Stomach smooth muscle (tissue), 2 donors: ENCODE measurements around the gene RRM1.
"Not testable (repeated sequence)": the region's sequence is repeated elsewhere in the genome, so short reads cannot be mapped to it uniquely, and the experiment has no call there.

ENCODE experiments used
- H3K27ac ChIP-seq: one replicate; pipeline ENCODE4 v1.7.0; 2013; ENCODE audit warnings: mild to moderate bottlenecking, low read length, inconsistent platforms
- H3K27me3 ChIP-seq, 2 donors: one replicate each; pipeline ENCODE4 v1.7.0; 2013; ENCODE audit warnings: low read length in 2 of 2; ENCODE audit not compliant: insufficient read depth in 2 of 2, control insufficient read depth in 1 of 2
- H3K36me3 ChIP-seq, 2 donors: one replicate each; pipeline ENCODE4 v1.7.0; 2013; ENCODE audit warnings: low read length in 2 of 2; ENCODE audit not compliant: control insufficient read depth in 2 of 2, insufficient read depth in 2 of 2
- H3K4me1 ChIP-seq: one replicate; pipeline ENCODE4 v1.7.0; 2013; ENCODE audit warnings: low read length; ENCODE audit not compliant: control insufficient read depth, insufficient read depth
- H3K4me3 ChIP-seq, 2 donors: one replicate each; pipeline ENCODE4 v1.7.0; 2013; ENCODE audit warnings: low read length in 2 of 2
- H3K9ac ChIP-seq, 2 donors: one replicate each; pipeline ENCODE4 v1.7.0; 2013; ENCODE audit warnings: low read length in 2 of 2, mild to moderate bottlenecking in 1 of 2
- H3K9me3 ChIP-seq, 2 donors: one replicate each; pipeline ENCODE4 v1.7.0; 2013; ENCODE audit warnings: low read length in 2 of 2; ENCODE audit not compliant: control insufficient read depth in 2 of 2
- donor health status: healthy.
- donor health status: Pancreatic carcinoma.

The RRM1 gene

GRCh38 chr11:4167758-4168157, 73.2 kb downstream of the RRM1 start:
- Histone ChIP-seq H3K4me3 (no peak overlapping the region), H3K9ac (no peak overlapping the region), H3K36me3 (no peaks in the 10 kb centered on the region), H3K27ac (no peak overlapping the region), H3K4me1 (no peaks in the 10 kb centered on the region), H3K9me3 (no peaks in the 10 kb centered on the region), H3K27me3 (no peaks in the 10 kb centered on the region)

GRCh38 chr11:4175620-4176350, 81.2 kb downstream of the RRM1 start:
- H3K36me3 ChIP-seq, H3K4me1 ChIP-seq, H3K9ac ChIP-seq, H3K4me3 ChIP-seq, H3K9me3 ChIP-seq, H3K27me3 ChIP-seq, H3K27ac ChIP-seq: not testable (repeated sequence)

DNA sequence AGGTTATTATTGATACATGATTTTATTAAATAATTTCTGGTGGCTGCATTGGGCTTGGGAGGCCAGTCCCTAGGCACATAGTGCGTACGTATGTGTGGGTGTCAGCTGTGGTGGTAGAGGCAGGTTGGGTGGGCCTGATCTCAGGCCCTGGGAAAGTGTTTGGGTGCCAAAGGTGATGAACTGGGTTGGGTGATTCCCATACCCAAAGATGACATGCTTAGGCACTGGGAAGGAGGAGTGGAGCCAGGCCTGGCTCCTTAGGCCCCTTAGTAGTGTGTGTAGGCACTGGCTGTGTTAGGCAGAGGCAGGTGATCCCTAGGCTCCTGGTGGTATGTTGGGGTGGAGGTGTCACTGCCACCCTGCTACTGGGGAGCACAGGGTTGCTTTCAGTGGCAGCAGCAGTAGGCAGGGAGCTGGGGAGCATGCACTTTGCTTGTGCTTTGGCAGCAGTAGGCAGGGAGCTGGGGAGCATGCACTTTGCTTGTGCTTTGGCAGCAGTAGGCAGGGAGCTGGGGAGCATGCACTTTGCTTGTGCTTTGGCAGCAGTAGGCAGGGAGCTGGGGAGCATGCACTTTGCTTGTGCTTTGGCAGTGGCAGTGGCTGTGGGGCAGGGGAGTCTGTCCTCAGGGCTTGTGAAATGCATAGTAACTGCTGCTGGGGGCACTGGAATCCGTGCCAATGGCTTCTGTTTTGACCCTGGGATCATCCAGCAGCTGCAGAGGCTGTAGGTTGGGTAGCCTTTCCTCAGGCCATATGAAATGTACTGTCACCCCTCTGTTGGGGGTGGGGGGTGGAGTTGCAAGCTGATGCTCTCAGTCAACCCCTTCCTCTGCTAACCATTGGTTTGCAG, 84.4 kb downstream of the RRM1 start:
- H3K9me3 ChIP-seq = no peaks in the 10 kb centered on the region
- no peak overlapping the region for H3K27ac ChIP-seq
- H3K4me3 ChIP-seq = no peak overlapping the region
- H3K27me3 ChIP-seq = no peaks in the 10 kb centered on the region
- no peak overlapping the region for H3K9ac ChIP-seq
- H3K4me1 ChIP-seq = no peaks in the 10 kb centered on the region
- H3K36me3 ChIP-seq = no peaks in the 10 kb centered on the region

GRCh38 chr11:4180441-4181183, 86.0 kb downstream of the RRM1 start:
- Histone ChIP-seq H3K27ac (no peak overlapping the region), H3K36me3 (no peaks in the 10 kb centered on the region), H3K9ac (no peak overlapping the region), H3K27me3 (no peaks in the 10 kb centered on the region), H3K9me3 (no peaks in the 10 kb centered on the region), H3K4me3 (no peak overlapping the region), H3K4me1 (peaks cover 2% of the 10 kb centered on the region)

- Histone ChIP-seq H3K27me3 (no peaks in the 10 kb centered on the region), H3K4me3 (no peak overlapping the region), H3K9me3 (no peaks in the 10 kb centered on the region), H3K36me3 (no peaks in the 10 kb centered on the region), H3K4me1 (peaks cover 4% of the 10 kb centered on the region), H3K27ac (no peak overlapping the region), H3K9ac (no peak overlapping the region)
Measured at GRCh38 chr11:4181782-4182721, 87.5 kb downstream of the RRM1 start.

DNA sequence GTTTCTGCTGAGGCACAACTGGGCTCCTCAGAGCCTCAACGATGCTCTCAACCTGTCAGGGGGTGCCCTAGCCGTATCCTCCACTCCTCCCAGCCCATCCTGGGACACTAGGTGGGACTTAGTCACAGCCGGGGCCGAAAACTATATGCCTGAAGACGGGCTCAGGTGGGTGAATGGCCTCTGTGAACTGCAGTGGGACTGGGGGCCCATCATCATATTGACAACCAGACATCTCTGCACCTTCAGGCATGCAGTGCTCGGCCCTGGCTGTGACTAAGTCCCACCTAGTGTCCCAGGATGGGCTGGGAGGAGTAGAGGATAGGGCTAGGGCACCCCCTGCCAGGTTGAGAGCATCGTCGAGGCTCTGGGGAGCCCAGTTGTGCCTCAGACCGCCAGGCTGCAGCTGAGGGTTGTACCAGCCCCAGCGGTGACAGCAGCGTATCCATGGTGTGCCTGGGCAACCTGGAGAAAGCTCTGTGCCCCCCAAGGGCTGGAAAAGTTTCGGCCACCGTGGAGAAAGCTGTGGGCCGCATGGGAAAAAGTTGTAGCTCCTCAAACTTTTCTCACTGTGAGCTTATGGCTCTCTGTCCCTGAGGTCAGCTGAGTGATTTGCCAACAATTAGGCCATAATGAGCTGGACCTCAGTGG, 88.9 kb downstream of the RRM1 start:
- Histone ChIP-seq H3K9ac (no peak overlapping the region), H3K9me3 (no peaks in the 10 kb centered on the region), H3K27me3 (no peaks in the 10 kb centered on the region), H3K27ac (no peak overlapping the region), H3K36me3 (no peaks in the 10 kb centered on the region), H3K4me3 (no peak overlapping the region), H3K4me1 (peaks cover 10% of the 10 kb centered on the region)

- Histone ChIP-seq H3K9me3 (no peaks in the 10 kb centered on the region), H3K27me3 (no peaks in the 10 kb centered on the region), H3K36me3 (no peaks in the 10 kb centered on the region), H3K4me1 (peaks cover 10% of the 10 kb centered on the region), H3K4me3 (no peak overlapping the region), H3K9ac (no peak overlapping the region), H3K27ac (no peak overlapping the region)
Measured at GRCh38 chr11:4184163-4184916, 89.7 kb downstream of the RRM1 start.

GRCh38 chr11:4185561-4185960, 91.0 kb downstream of the RRM1 start:
- Histone ChIP-seq H3K9ac (no peak overlapping the region), H3K9me3 (no peaks in the 10 kb centered on the region)

DNA sequence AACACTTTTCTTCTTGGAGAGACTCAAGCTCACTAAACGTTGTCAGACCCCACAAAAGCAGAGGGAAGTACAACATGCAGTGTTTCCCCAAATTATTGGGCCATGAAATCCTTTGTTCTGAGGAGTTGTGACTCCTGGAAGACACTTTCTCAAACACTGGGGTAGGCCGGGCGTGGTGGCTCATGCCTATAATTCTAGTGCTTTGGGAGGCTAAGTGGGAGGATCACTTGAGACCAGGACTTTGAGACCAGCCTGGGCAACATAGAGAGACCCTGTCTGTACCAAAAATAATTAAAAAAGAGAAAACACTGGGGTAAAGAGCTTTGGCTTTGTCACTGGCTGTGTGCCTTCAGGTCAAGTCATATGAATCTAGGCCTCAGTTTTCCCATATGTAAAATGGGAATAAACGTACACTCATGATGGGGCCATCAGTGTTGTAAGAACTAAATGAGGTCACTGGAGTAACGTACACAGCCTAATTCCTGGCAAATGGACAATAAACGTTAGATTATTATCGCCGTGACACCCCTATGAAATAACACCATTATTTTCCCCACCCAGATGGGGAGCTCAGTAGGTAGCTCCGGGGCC, 92.0 kb downstream of the RRM1 start:
- Histone ChIP-seq H3K9ac (peak overlapping the region; percentile 58 to 68), H3K27me3 (no peaks in the 10 kb centered on the region), H3K4me1 (peaks cover 10% of the 10 kb centered on the region), H3K36me3 (no peaks in the 10 kb centered on the region), H3K27ac (no peak overlapping the region), H3K4me3 (peak overlapping the region; percentile 43 to 77), H3K9me3 (no peaks in the 10 kb centered on the region)

More at GRCh38 chr11:4185561-4185960, 91.0 kb downstream of the RRM1 start:
- Histone ChIP-seq H3K4me1 (peaks cover 10% of the 10 kb centered on the region), H3K27ac (no peak overlapping the region), H3K4me3 (no peak overlapping the region), H3K36me3 (no peaks in the 10 kb centered on the region), H3K27me3 (no peaks in the 10 kb centered on the region)
